ENCODE results near the gene FAR2.

Gene FAR2

GRCh38 chr12:29148911-29149690, at the start of gene FAR2:
Gene FAR2 (plus strand): TSS chr12:29149278. CDS start chr12:29270450, 121,172 bp downstream.
- TF ChIP-seq GATA2 (IDR thresholded peaks at IDR 0.05; ENCODE audit: low read depth, low read length) = no peak
- TF ChIP-seq GATA3 (IDR thresholded peaks at IDR 0.05; ENCODE audit: low read depth, low read length) = no peak

GRCh38 chr12:29102741-29103140, 46.3 kb upstream of the FAR2 start:
- no peak for TF ChIP-seq GATA2 (IDR thresholded peaks at IDR 0.05; ENCODE audit: low read depth, low read length)
- no peak for TF ChIP-seq GATA3 (IDR thresholded peaks at IDR 0.05; ENCODE audit: low read depth, low read length)

GRCh38 chr12:29103539-29103974, 45.5 kb upstream of the FAR2 start:
- TF ChIP-seq GATA3 (IDR thresholded peaks at IDR 0.05; ENCODE audit: low read depth, low read length) = no peak
- no peak for TF ChIP-seq GATA2 (IDR thresholded peaks at IDR 0.05; ENCODE audit: low read depth, low read length)

GRCh38 chr12:29104516-29104915, 44.6 kb upstream of the FAR2 start:
- TF ChIP-seq GATA2 (IDR thresholded peaks at IDR 0.05; ENCODE audit: low read depth, low read length) (no peak), GATA3 (IDR thresholded peaks at IDR 0.05; ENCODE audit: low read depth, low read length) (no peak)

- TF ChIP-seq GATA3 (IDR thresholded peaks at IDR 0.05; ENCODE audit: low read depth, low read length) = no peak
- no peak for TF ChIP-seq GATA2 (IDR thresholded peaks at IDR 0.05; ENCODE audit: low read depth, low read length)
Observed at GRCh38 chr12:29110506-29111442, 38.3 kb upstream of the FAR2 start.

- no peak for TF ChIP-seq GATA2 (IDR thresholded peaks at IDR 0.05; ENCODE audit: low read depth, low read length)
- TF ChIP-seq GATA3 (IDR thresholded peaks at IDR 0.05; ENCODE audit: low read depth, low read length) = no peak
Observed at GRCh38 chr12:29113101-29113500, 36.0 kb upstream of the FAR2 start.

GRCh38 chr12:29116414-29116813, 32.7 kb upstream of the FAR2 start:
- no peak for TF ChIP-seq GATA2 (IDR thresholded peaks at IDR 0.05; ENCODE audit: low read depth, low read length)
- TF ChIP-seq GATA3 (IDR thresholded peaks at IDR 0.05; ENCODE audit: low read depth, low read length) = no peak

GRCh38 chr12:29131539-29131938, 17.5 kb upstream of the FAR2 start:
- TF ChIP-seq GATA2 (IDR thresholded peaks at IDR 0.05; ENCODE audit: low read depth, low read length) (no peak), GATA3 (IDR thresholded peaks at IDR 0.05; ENCODE audit: low read depth, low read length) (no peak)

GRCh38 chr12:29132316-29132715, 16.8 kb upstream of the FAR2 start:
- TF ChIP-seq GATA2 (IDR thresholded peaks at IDR 0.05; ENCODE audit: low read depth, low read length) (no peak), GATA3 (IDR thresholded peaks at IDR 0.05; ENCODE audit: low read depth, low read length) (no peak)

- TF ChIP-seq GATA3 (IDR thresholded peaks at IDR 0.05; ENCODE audit: low read depth, low read length) = no peak
- no peak for TF ChIP-seq GATA2 (IDR thresholded peaks at IDR 0.05; ENCODE audit: low read depth, low read length)
Observed at GRCh38 chr12:29133181-29133580, 15.9 kb upstream of the FAR2 start.

GRCh38 chr12:29133680-29134079, 15.4 kb upstream of the FAR2 start:
- TF ChIP-seq GATA2 (IDR thresholded peaks at IDR 0.05; ENCODE audit: low read depth, low read length) = no peak
- no peak for TF ChIP-seq GATA3 (IDR thresholded peaks at IDR 0.05; ENCODE audit: low read depth, low read length)

GRCh38 chr12:29145372-29146170, 3.5 kb upstream of the FAR2 start:
- no peak for TF ChIP-seq GATA3 (IDR thresholded peaks at IDR 0.05; ENCODE audit: low read depth, low read length)
- no peak for TF ChIP-seq GATA2 (IDR thresholded peaks at IDR 0.05; ENCODE audit: low read depth, low read length)

- no peak for TF ChIP-seq GATA2 (IDR thresholded peaks at IDR 0.05; ENCODE audit: low read depth, low read length)
- no peak for TF ChIP-seq GATA3 (IDR thresholded peaks at IDR 0.05; ENCODE audit: low read depth, low read length)
Observed at GRCh38 chr12:29146196-29146595, 2.9 kb upstream of the FAR2 start.
